NOMO-1 treated with dmso at 0.1 percent for 144 hours (cell line): Measurements from ENCODE around the gene TNS1.

Experiments used
- DNase-seq: peaks from one replicate; lab custom pipeline; 2025; ENCODE audit not compliant: unreplicated experiment; lab: John Stamatoyannopoulos, UW

TNS1 gene

DNA sequence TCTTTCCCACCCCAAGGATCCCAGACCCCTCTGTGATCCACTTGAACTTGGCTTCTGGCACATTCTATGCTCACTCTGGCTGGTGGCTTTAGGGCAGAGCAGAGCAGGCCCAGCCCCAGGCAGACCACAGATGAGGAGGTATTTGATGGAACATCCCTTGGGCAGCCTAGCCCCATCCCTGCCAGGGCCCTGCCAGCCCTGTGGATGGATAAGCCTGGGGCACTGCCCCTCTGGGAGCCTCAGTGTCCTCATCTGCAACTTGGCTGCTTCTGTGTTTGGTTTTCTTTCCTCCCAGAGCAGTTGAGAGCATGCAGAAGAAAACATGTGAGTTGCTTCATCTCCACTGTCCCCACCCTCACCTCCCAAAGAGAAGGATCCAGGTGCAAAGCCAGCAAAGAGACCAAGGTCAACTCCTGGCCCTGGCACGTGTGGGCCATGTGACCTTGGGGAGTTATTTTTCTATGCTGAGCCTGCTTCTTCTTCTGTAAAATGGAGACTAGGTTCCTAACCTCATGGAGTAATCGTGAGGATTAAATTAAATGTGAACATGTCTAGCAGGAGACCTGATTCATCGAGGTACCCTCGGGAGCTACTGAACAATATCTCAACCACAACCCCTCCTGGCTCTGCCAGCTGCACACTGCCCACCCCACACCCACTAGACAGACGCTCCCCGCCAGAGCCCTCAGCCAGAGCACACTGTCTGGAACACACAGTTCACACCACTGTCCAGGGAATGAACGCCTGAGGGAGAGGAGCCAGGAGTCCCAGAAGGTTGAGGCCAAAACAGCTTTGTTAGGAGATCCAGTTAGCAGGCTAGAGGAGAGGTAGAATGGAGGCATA, 14.6 kb upstream of the TNS1 start:
- DNase-seq: no peak

- DNase-seq: no peak
These were observed 14.0 kb upstream of the TNS1 start for GRCh38 chr2:218016810-218017209.

- DNase-seq: no peak
These were observed 13.1 kb upstream of the TNS1 start for GRCh38 chr2:218015586-218016521.

DNA sequence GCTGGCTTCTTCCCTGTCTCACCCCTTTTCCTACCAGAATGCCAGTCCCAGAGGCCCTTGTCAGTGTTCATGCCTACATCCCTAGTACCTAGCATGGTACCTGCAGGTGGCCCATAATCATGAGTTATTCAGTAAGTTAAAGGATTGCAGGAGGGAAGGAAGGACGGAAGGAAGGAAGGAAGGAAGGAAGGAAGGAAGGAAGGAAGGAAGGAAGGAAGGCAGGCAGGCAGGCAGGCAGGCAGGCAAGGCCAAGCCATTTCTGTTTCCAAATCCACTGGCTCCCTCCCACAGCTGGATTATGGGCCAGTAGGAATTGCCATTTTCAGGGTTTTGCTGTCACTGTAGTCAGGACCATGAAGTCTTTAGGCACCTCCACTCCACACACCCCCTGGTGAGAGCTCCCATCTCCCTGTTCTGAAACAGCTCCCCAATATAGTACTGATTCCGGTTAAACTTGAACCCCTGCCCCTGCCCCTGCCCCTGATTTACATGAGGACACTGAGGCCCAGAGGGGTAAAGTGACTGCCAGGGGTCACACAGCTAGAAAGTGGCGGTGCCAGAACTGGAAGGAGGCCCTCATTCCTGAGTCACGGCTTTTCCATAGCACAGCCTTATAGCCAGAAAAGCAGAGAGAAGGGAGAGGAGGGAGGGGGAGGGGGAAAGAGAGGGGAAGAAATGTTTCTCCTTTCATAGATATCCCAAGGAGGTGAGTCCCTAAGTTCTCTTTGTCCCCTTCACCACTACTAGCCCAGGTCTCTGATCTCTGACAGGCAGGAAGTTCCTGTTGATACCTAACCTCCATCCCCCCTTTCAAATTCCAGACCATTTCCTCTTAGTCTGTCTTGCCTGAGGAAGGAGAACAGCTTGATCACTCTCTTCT, 12.2 kb upstream of the TNS1 start:
- DNase-seq: no peak

DNA sequence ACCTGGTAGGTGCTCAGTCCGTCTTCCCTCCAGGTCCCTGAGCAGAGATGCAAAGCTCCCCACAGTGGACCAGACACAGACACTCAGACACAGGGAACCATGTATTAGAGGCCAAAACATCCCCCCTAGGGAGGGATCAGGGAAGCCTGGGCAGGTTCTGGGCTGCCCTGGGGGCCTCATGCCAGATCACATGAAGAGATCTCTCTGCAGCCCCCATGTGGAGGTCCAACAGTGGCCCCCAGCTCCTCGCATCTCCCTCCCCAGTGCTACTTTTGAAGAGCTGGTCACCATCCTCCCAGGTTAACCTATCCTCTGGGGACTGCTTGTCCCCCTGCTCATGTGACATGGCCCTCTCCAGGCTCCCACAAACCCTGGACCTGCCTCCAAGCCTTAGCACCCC, 10.5 kb upstream of the TNS1 start:
- DNase-seq: no peak

- no peak for DNase-seq
These were observed 9.5 kb upstream of the TNS1 start for GRCh38 chr2:218012284-218012683.

DNA sequence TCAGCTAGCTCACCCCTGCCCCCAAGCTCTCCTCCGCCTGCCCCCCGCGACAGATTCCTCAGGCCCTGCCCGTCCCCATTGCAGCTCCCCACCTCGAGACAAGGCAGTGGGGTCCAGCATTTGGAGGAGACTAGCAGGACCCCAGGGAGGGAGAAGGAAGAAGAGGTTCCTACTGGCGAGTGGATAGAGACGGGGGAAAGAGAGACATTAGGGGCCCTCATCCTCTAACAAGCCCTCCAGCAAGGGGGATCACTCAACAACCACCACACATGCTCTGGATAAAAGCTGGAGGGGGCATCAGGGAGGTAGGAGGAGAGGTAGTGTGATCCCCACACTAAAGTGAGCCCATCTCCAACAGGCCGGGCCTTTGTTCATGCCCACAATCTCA, 8.9 kb upstream of the TNS1 start:
- DNase-seq: no peak

- no peak for DNase-seq
These were observed 8.3 kb upstream of the TNS1 start for GRCh38 chr2:218010984-218011652.

- DNase-seq: no peak
These were observed 7.6 kb upstream of the TNS1 start for GRCh38 chr2:218010140-218010983.

GRCh38 chr2:218009765-218010139, 7.0 kb upstream of the TNS1 start:
- DNase-seq: no peak

DNA sequence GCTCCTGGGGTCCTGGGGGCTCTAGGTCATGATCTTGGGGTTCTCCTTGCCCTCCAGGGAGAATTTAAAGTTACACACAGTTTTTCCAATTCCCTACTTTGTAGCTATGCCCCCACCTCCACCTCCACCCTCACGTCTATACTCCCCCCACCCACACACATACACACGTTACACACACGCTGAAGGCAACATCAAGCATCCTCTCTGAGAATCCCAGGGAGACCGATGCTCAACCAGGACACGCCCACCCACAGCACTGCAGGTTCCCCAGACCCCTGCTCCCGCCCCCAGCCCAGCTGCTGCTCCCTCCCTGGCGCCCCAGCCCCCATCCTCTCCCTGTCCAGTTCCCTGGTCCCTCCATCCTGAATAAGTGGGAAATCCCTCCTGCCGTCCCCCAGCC, 6.4 kb upstream of the TNS1 start:
- no peak for DNase-seq

DNA sequence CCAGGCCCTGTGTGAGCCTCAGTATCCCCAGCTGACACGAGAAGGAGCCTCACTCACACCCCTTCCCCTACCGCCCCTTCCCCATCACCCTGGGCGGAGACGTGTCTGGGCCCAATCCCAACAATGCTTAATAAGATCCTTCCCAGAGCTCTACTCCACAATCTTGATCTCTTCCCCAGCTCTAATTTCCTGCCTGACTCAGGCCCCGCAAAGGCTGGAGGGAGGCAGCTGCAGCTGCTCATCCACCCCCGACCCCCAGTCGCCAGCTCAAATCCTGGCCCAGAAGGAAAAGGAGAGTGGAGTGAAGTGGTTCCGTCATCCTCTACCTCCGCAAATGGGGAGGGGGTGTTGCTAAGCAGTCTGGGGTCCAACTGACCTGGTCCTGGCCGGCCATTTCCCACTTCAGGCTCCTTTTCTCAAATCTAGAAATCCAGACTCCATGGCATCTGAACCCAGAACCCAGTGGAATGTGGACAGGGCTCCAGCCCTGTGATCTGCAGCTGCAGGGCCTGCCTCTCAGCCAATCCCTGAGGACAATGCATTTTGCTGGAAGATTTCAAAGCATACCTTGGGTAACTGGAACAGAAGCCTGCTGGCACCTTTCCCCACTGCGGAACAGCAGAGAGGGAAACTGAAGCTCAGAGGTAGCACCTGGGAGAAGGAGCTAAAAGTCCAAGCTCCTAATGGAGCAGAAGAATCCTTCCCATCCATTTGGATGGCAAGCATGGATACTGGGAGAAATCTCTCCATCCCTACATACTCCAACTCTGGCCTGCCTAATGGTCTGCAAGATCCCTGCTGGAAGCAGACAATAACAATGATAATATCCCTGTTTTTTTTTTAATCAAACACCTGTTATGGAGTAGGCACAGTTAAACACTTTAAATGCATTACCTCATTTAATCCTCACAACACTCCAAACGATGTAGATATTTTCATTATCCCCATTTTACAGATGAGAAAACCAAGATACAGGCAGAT, 5.6 kb upstream of the TNS1 start:
- no peak for DNase-seq

- no peak for DNase-seq
These were observed 3.9 kb upstream of the TNS1 start for GRCh38 chr2:218006741-218007140.

DNA sequence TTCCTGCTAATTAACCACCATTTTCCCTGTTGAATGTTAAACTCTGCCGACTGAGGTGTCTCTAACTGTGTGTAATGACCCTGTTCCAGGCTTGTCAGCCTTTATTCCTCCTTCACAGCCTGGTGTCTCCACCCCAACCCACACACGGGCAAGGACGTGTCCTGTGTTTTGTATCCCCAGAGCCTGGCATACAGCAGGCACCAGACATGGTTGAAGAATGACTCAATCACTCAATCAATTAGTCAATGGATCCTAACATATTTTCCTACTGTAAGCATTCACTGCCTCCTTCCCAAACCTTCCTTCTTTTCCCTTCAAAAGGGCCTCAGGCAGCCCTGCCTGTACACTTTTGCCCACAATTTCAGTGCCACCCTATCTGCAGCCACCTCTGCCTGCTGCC, 2.7 kb upstream of the TNS1 start:
- no peak for DNase-seq

- DNase-seq: no peak
These were observed 2.2 kb upstream of the TNS1 start for GRCh38 chr2:218005028-218005427.

- no peak for DNase-seq
These were observed 1.2 kb upstream of the TNS1 start for GRCh38 chr2:218003981-218004419.

DNA sequence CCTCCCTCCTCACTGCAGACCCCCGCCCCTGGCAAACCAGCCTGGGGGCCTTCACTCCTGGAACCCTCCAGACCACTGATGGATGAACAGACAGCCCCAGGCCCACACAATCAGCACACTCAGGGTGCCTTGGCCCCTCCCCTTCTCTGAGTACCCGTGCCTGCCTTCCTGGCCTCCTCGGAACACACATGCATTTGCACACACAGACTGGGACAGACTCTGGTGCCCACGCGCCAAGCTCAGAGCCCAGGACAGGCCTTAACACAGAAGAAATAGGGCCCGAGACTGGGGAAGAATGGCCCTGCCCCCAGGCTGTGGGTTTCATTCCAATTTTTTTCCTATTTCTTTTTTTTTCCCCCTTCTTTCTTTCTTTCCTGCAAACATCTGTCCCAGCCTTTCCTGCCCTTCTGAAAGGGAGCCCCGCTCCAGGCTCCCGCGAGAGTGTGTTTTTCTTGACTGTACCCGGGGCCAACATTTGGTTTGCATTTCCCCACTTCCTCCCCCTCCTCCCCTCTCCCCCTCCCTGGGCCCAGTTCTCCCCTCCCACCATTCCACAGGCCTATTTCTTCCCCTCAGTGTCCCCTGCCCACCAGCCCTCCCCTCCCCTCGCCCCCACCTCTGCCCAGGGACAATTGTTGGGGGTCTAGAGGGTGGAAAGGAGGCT, 618 bp upstream of the TNS1 start:
- DNase-seq: no peak
